Thyroid gland (tissue), 4 donors: ENCODE results near the gene WFIKKN1.

Source experiments
- CTCF ChIP-seq, 6 experiments: fragments of 200-600 bp in 3 of 6; fragments of 450-650 bp in 3 of 6; sonication (generic) in 3 of 6; IDR thresholded peaks; one replicate each; pipeline ENCODE4 v1.5.1; 2016 to 2019; ENCODE audit warnings: antibody characterized with exemption in 6 of 6, mild to moderate bottlenecking in 2 of 6, inconsistent platforms in 1 of 6, moderate library complexity in 1 of 6
- POLR2A ChIP-seq, 2 donors: fragments of 450-650 bp; IDR thresholded peaks; one replicate each; pipeline ENCODE4 v1.6.1; 2017; ENCODE audit warnings: antibody characterized with exemption in 2 of 2, mild to moderate bottlenecking in 2 of 2, moderate library complexity in 1 of 2

GRCh38 chr16:672371-672770 lies 41.6 kb downstream of the WFIKKN1 start:
- TF ChIP-seq CTCF (IDR thresholded peaks at IDR 0.05), result no peak
- no peak for TF ChIP-seq POLR2A (IDR thresholded peaks at IDR 0.05)
